LNCAP (cell line): ENCODE results near the gene DEFB118.

Experiments used
- CTCF ChIP-seq: fragments of 450-650 bp; IDR thresholded peaks from 2 replicates; pipeline ENCODE4 v1.5.1; 2017; ENCODE audit warnings: mild to moderate bottlenecking

The DEFB118 gene, protein sequence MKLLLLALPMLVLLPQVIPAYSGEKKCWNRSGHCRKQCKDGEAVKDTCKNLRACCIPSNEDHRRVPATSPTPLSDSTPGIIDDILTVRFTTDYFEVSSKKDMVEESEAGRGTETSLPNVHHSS

GRCh38 chr20:31368301-31368700, at the start of gene DEFB118:
DEFB118 (plus strand) TSS chr20:31368601; CDS start chr20:31368651, 50 bp downstream.
- no peak for TF ChIP-seq CTCF

- no peak for TF ChIP-seq CTCF
Measured at GRCh38 chr20:31322504-31322903, 45.9 kb upstream of the DEFB118 start.

GRCh38 chr20:31330893-31331292, 37.5 kb upstream of the DEFB118 start:
- TF ChIP-seq CTCF = no peak

DNA sequence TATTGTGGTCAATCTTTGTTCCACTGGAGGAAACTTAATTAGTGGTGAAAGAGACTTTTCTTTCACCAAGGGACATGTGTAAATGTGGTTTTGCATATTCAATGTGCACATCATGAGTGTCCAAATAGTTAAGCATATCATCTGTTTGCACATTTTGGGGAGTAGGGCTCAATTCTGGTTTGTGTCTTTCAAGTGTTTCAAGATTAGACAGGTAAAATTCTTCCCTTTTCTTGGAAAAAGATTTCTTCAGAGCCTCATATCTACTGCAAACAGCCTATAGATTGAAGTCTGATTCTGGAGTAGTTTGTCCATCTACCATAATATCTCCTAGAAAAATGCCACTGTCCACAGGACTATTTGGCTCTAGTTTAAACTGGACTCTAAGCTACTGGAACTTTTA, 26.9 kb upstream of the DEFB118 start:
- TF ChIP-seq CTCF = no peak

GRCh38 chr20:31355981-31356380, 12.4 kb upstream of the DEFB118 start:
- TF ChIP-seq CTCF = no peak

DNA sequence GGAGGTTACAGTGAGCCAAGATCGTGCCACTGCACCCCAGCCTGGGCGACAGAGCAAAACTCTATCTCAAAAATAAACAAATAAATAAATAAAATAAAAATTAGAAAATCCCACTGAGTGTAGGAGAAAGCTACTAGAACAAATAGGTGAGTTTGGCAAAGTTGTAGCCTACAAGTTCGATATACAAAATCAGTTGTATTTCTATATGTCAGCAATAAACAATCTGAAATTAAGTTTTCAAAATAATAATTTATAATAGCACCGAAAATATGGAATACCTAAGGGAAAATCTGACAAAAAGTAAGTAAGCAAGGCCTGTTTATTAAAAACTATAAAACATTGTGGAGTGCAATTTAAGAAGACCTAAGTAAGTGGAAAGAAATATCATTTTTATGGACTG, 5.1 kb upstream of the DEFB118 start:
- TF ChIP-seq CTCF = no peak

DNA sequence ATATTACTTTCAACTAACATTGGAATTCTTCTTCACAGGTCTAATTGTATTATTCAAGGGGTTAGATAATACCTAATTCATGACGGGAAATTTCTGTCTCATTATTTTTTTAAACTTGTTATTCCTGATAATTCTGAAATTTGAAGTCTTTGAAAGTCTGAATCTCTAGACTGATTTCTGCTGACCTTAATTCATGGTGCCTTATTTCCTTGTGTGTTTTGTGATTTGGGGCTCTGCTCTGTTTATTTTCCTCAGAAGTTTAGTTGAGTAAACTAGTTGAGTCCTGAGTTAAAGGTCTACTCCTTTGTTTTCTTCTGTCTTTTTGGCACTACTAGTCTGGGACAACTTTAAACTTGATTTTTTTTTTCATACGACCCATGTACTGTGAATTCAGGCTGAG, 5.9 kb downstream of the DEFB118 start:
- no peak for TF ChIP-seq CTCF

DNA sequence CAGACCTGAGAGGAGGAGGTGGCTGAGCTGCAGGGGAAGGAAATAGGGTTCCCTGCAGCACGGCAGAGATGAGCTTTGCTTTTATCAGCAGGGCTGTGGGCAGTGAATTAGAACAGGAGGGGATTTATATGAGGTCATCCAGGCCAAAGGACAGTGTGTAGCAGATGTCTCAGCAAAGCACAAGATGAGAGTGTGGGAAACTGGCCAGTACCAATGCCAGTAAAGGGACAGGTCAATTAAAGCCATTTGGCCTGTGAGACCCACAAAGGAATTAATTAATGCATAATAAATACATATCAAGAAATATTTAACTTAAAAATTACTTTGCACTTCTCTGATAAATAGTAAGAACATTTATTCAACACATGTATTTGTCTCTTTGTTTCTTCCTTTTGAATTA, 22.1 kb downstream of the DEFB118 start, which contains the start of gene DEFB119:
Gene DEFB119 (minus strand): TSS at position 101 of the 400 bp plus-strand sequence. CDS start 107 bp downstream, outside the sequence.
- no peak for TF ChIP-seq CTCF
